ENCODE results near the gene HENMT1. TPM values are rescaled to one million over a fixed set of nuclear protein-coding genes. Genes with fewer than 3 reads are reported as not detected.

Gene HENMT1
- polyA plus RNA-seq, 1 of the 3 experiments (the other 2 are of a cell fraction), result 0.03 TPM

DNA sequence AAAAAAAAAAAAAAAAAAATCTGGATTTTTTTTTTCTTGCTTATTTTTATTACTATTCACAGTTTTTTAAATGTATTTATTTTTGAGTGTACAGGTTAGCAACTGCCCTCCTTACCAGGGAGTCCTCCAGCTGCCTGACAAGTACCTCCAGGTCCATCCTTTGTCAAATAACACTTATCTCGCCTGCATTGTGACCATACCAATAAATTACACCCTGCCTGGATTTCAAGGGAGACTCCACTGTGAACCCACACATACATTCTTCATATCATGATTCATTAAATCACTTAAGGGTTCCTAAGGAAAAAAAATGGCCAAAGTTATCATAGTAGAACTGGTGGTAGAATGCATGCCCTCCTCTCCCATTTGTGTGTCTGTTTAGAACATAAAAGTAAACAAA lies 62.6 kb downstream of the HENMT1 start:
- H3K27ac ChIP-seq (ENCODE audit: low read depth in 2 of 2, low read length in 1 of 2), result no peak overlapping the region
- no peak for DNase-seq
- no peak overlapping the region for H3K4me3 ChIP-seq (ENCODE audit: low read depth in 2 of 2, low read length in 1 of 2)
- H3K79me2 ChIP-seq (ENCODE audit: insufficient read depth), result 0 out of 2 replicates have a peak, but pooled peaks cover 5% of the 10 kb centered on the region
- no peaks in the 10 kb centered on the region for H3K27me3 ChIP-seq (ENCODE audit: insufficient read depth)
- WGBS (ENCODE audit: low lambda C conversion rate), result 88% methylated on average over 1 of the region's 1 CpG
- TF ChIP-seq TAF1 (IDR thresholded peaks at IDR 0.05; ENCODE audit: borderline replicate concordance, low read depth, low read length) (no peak), GATA2 (CRISPR knock-in tag; IDR thresholded peaks at IDR 0.05) (no peak), YY1 (IDR thresholded peaks at IDR 0.05; ENCODE audit: low read depth) (no peak), FOXM1 (IDR thresholded peaks at IDR 0.05; ENCODE audit: low read depth) (no peak), GABPA (IDR thresholded peaks at IDR 0.05; ENCODE audit: low read depth) (no peak), RCOR1 (IDR thresholded peaks at IDR 0.05; ENCODE audit: low read length) (no peak), TEAD4 (IDR thresholded peaks at IDR 0.05; ENCODE audit: borderline replicate concordance, insufficient read depth) (no peak)
- TF ChIP-seq, protein P1, sequence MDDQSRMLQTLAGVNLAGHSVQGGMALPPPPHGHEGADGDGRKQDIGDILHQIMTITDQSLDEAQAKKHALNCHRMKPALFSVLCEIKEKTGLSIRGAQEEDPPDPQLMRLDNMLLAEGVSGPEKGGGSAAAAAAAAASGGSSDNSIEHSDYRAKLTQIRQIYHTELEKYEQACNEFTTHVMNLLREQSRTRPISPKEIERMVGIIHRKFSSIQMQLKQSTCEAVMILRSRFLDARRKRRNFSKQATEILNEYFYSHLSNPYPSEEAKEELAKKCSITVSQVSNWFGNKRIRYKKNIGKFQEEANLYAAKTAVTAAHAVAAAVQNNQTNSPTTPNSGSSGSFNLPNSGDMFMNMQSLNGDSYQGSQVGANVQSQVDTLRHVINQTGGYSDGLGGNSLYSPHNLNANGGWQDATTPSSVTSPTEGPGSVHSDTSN (IDR thresholded peaks at IDR 0.05), result no peak
- H2AFZ ChIP-seq (ENCODE audit: low read depth), result no peak overlapping the region
- H3K9ac ChIP-seq, result no peak overlapping the region
- no peaks in the 10 kb centered on the region; the same call in 1 of the 2 replicates for H4K20me1 ChIP-seq (ENCODE audit: insufficient read depth)
- H3K36me3 ChIP-seq (replicated peaks in 1 of 2; ENCODE audit: control insufficient read depth in 1 of 2, insufficient read depth in 2 of 2, low read length in 1 of 2), result no peaks in the 10 kb centered on the region
- H3K4me2 ChIP-seq, result no peak overlapping the region
- CTCF ChIA-PET, result interaction anchor here (0.8 kb wide), 1 partner anchor 38 kb away, joined by 5 read pairs; the partner anchor contains the start of gene EEIG2
- no peaks in the 10 kb centered on the region for H3K9me2 ChIP-seq
- H3K4me1 ChIP-seq (ENCODE audit: control insufficient read depth in 1 of 2, insufficient read depth in 2 of 2, low read depth in 1 of 2, low read length in 1 of 2), result peaks cover 13 to 30% of the 10 kb centered on the region in 2 experiments; a peak in 3 of 4 replicates
- H3F3A ChIP-seq (replicated peaks; ENCODE audit: insufficient read depth), result no peaks in the 10 kb centered on the region
- POLR2A ChIA-PET, result no interaction called here
- H3K9me3 ChIP-seq, result no peaks in the 10 kb centered on the region

Other genes starting within 250 kb of the HENMT1 start
- gene NBPF6, start 210.8 kb downstream of the HENMT1 start, polyA plus RNA-seq (2012; rRNA removed), result not detected in 2 replicates
- gene EEIG2, start 101.0 kb downstream of the HENMT1 start, polyA plus RNA-seq (2012; rRNA removed), result 2.9 and 3.1 TPM in 2 replicates
- gene PRPF38B, start 31.2 kb upstream of the HENMT1 start, polyA plus RNA-seq (2012; rRNA removed), result 17.5 and 22.3 TPM in 2 replicates
- 0.02 TPM in 1 of 2 replicates, not detected in the other for gene FNDC7, start 51.8 kb upstream of the HENMT1 start, polyA plus RNA-seq (2012; rRNA removed)
- 12.6 and 16.8 TPM in 2 replicates for gene STXBP3, start 85.6 kb upstream of the HENMT1 start, polyA plus RNA-seq (2012; rRNA removed)
- 0.70 and 0.71 TPM in 2 replicates for gene AKNAD1, start 196.0 kb upstream of the HENMT1 start, polyA plus RNA-seq (2012; rRNA removed)
- gene GPSM2, start 215.9 kb upstream of the HENMT1 start, polyA plus RNA-seq (2012; rRNA removed), result 6.2 and 6.7 TPM in 2 replicates